Activated naive CD4-positive, alpha-beta T cell treated with anti-CD3 and anti-CD28 coated beads, Interleukin-2, amount 50 U/mL, for 72 hours (primary cell): ENCODE results near the gene SERPINE1. TPM values are rescaled to one million over a fixed set of nuclear protein-coding genes. Genes with fewer than 3 reads are reported as not detected.

Experiments
- ATAC-seq, 2 donors: fragments of 150-1000 bp; cut with Tn5 transposase; 2 replicates each; pipeline ENCODE4 v1.10.0; 2021; ENCODE audit warnings: mild to moderate bottlenecking in 2 of 2, moderate library complexity in 2 of 2
- DNase-seq, 2 donors: peaks; one replicate each; pipeline ENCODE4 v3.0.0; 2021 to 2022; ENCODE audit warnings: low spot score in 2 of 2
- H3K27ac Mint-ChIP-seq, 2 donors: one replicate each; pipeline ENCODE4 v1.8.0; 2022; ENCODE audit warnings: mild to moderate bottlenecking in 2 of 2, mixed read lengths in 2 of 2
- H3K36me3 Mint-ChIP-seq, 2 donors: one replicate each; pipeline ENCODE4 v1.8.0; 2022; ENCODE audit warnings: mixed read lengths in 2 of 2
- H3K9me3 Mint-ChIP-seq, 2 donors: one replicate each; pipeline ENCODE4 v1.8.0; 2022; ENCODE audit warnings: mixed read lengths in 2 of 2
- total RNA-seq, 2 donors: library from RNA; stranded (reverse); gene quantifications; one replicate each; pipeline ENCODE4 v1.2.3, GENCODE V29; 2022

SERPINE1 gene
- total RNA-seq, 2 donors from 2014 or later, result 0.18 to 0.27 TPM

GRCh38 chr7:101159696-101160674 lies 33.1 kb downstream of the SERPINE1 start:
- DNase-seq (no peak), ATAC-seq (no peak)
- no peaks in the 10 kb centered on the region for H3K9me3 Mint-ChIP-seq
- peaks cover 10 to 11% of the 10 kb centered on the region in 2 donors for H3K36me3 Mint-ChIP-seq
- H3K27ac Mint-ChIP-seq, result no peak overlapping the region

- Mint-ChIP-seq H3K36me3 (peaks cover 10 to 17% of the 10 kb centered on the region in 2 donors), H3K27ac (no peak overlapping the region), H3K9me3 (no peaks in the 10 kb centered on the region)
- DNase-seq, result no peak
- ATAC-seq, result no peak
Observed at GRCh38 chr7:101160910-101161309, 34.0 kb downstream of the SERPINE1 start.

- Mint-ChIP-seq H3K36me3 (peaks cover 9 to 17% of the 10 kb centered on the region in 2 donors), H3K27ac (no peak overlapping the region), H3K9me3 (no peaks in the 10 kb centered on the region)
- ATAC-seq (no peak), DNase-seq (no peak)
Observed at GRCh38 chr7:101161692-101162471, 35.0 kb downstream of the SERPINE1 start.

GRCh38 chr7:101162551-101163278 lies 35.8 kb downstream of the SERPINE1 start:
- ATAC-seq, result no peak

GRCh38 chr7:101163279-101164070 lies 36.6 kb downstream of the SERPINE1 start:
- no peak for DNase-seq
- Mint-ChIP-seq H3K27ac (peak overlapping the region in 1 of 2 donors; percentile 50), H3K36me3 (peaks cover under 1 to 17% of the 10 kb centered on the region in 2 donors)

More at GRCh38 chr7:101162551-101163278, 35.8 kb downstream of the SERPINE1 start:
- Mint-ChIP-seq H3K36me3 (peaks cover 5 to 17% of the 10 kb centered on the region in 2 donors), H3K9me3 (no peaks in the 10 kb centered on the region), H3K27ac (no peak overlapping the region)
- DNase-seq, result no peak

GRCh38 chr7:101164071-101164840 lies 37.4 kb downstream of the SERPINE1 start:
- ATAC-seq, result no peak
- Mint-ChIP-seq H3K36me3 (peaks cover 0 to 16% of the 10 kb centered on the region in 2 donors), H3K27ac (peak overlapping the region in 1 of 2 donors; percentile 68), H3K9me3 (no peaks in the 10 kb centered on the region)
- no peak for DNase-seq

More at GRCh38 chr7:101163279-101164070, 36.6 kb downstream of the SERPINE1 start:
- H3K9me3 Mint-ChIP-seq, result no peaks in the 10 kb centered on the region
- ATAC-seq, result peak in 1 of 2 donors; percentile 6

GRCh38 chr7:101165075-101165957 lies 38.4 kb downstream of the SERPINE1 start, which contains the start of gene VGF:
TSS of gene VGF (minus strand) at chr7:101165569. CDS start at chr7:101164843, 726 bp downstream.
- peak; percentile 89 to 95 for DNase-seq
- Mint-ChIP-seq H3K36me3 (peaks cover 0 to 6% of the 10 kb centered on the region in 2 donors), H3K9me3 (no peaks in the 10 kb centered on the region), H3K27ac (peak within 1 kb of the TSS; percentile 7 to 82)
- ATAC-seq, result peak; percentile 87 to 89

GRCh38 chr7:101165958-101166647 lies 39.2 kb downstream of the SERPINE1 start:
- ATAC-seq, result peak in 1 of 2 donors; percentile 2

GRCh38 chr7:101166648-101166908 lies 39.7 kb downstream of the SERPINE1 start:
- DNase-seq (no peak), ATAC-seq (no peak)
- peaks cover 6 to 9% of the 10 kb centered on the region in 2 donors for H3K36me3 Mint-ChIP-seq
- no peak overlapping the region for H3K27ac Mint-ChIP-seq
- no peaks in the 10 kb centered on the region for H3K9me3 Mint-ChIP-seq

More at GRCh38 chr7:101165958-101166647, 39.2 kb downstream of the SERPINE1 start:
- peaks cover 4 to 6% of the 10 kb centered on the region in 2 donors for H3K36me3 Mint-ChIP-seq
- peak overlapping the region in 1 of 2 donors; percentile 7 for H3K27ac Mint-ChIP-seq
- no peak for DNase-seq
- no peaks in the 10 kb centered on the region for H3K9me3 Mint-ChIP-seq

- Mint-ChIP-seq H3K9me3 (no peaks in the 10 kb centered on the region), H3K36me3 (peaks cover 6 to 12% of the 10 kb centered on the region in 2 donors), H3K27ac (no peak overlapping the region)
- ATAC-seq (no peak), DNase-seq (no peak)
Observed at GRCh38 chr7:101166909-101167644, 40.2 kb downstream of the SERPINE1 start.

- ATAC-seq (no peak), DNase-seq (no peak)
- H3K36me3 Mint-ChIP-seq, result peaks cover 6 to 12% of the 10 kb centered on the region in 2 donors
- no peaks in the 10 kb centered on the region for H3K9me3 Mint-ChIP-seq
- H3K27ac Mint-ChIP-seq, result no peak overlapping the region
Observed at GRCh38 chr7:101167645-101168411, 40.9 kb downstream of the SERPINE1 start.

GRCh38 chr7:101168412-101169049 lies 41.6 kb downstream of the SERPINE1 start:
- no peak for DNase-seq
- Mint-ChIP-seq H3K27ac (no peak overlapping the region), H3K9me3 (no peaks in the 10 kb centered on the region), H3K36me3 (peaks cover 6 to 12% of the 10 kb centered on the region in 2 donors)
- ATAC-seq, result no peak
